HEK293 (cell line): Measurements from ENCODE around the gene ARHGAP28.

Experiments
- ZNF501 ChIP-seq: fragments of 450-650 bp; formaldehyde crosslinking; IDR thresholded peaks from 2 replicates; pipeline ENCODE4 v1.5.1; 2016; ENCODE audit warnings: missing biosample characterization, missing genetic modification characterization
- ZNF561 ChIP-seq: fragments of 450-650 bp; IDR thresholded peaks from 2 replicates; pipeline ENCODE4 v1.5.1; 2018; ENCODE audit warnings: missing biosample characterization, missing genetic modification characterization, borderline replicate concordance
- TF ChIP-seq, protein P1 (sequence below): fragments of 450-650 bp; formaldehyde crosslinking; IDR thresholded peaks from 2 replicates; pipeline ENCODE4 v1.5.1; 2016; ENCODE audit warnings: missing biosample characterization, missing genetic modification characterization

DNA sequence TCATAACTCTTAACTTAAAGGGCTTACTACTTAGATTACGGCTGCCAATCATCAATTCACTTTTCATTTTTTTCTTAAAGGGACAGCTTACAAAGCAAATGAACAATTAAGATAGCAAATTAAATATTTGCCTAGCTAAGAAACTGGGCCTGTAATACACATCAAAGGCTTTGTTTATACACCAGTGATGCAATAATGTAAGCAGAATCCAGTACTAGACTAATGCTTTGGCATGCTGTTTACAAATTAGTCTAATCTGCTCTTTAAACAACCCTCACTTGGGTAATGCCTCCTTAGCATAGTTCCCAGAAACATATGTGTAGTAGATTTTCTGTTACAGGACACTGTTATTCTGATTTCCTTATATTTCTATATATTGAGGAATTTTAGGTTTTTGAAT, 105.8 kb downstream of the ARHGAP28 start:
- TF ChIP-seq ZNF501 (no peak), ZNF561 (tag by site-specific recombination) (no peak)
- TF ChIP-seq, protein P1, sequence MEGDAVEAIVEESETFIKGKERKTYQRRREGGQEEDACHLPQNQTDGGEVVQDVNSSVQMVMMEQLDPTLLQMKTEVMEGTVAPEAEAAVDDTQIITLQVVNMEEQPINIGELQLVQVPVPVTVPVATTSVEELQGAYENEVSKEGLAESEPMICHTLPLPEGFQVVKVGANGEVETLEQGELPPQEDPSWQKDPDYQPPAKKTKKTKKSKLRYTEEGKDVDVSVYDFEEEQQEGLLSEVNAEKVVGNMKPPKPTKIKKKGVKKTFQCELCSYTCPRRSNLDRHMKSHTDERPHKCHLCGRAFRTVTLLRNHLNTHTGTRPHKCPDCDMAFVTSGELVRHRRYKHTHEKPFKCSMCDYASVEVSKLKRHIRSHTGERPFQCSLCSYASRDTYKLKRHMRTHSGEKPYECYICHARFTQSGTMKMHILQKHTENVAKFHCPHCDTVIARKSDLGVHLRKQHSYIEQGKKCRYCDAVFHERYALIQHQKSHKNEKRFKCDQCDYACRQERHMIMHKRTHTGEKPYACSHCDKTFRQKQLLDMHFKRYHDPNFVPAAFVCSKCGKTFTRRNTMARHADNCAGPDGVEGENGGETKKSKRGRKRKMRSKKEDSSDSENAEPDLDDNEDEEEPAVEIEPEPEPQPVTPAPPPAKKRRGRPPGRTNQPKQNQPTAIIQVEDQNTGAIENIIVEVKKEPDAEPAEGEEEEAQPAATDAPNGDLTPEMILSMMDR (tag by site-specific recombination), result no peak
